Stimulated activated CD4-positive, alpha-beta T cell treated with anti-CD3 and anti-CD28 coated beads, Interleukin-15, amount 100 ng/mL, for 24 hours (primary cell): Measurements from ENCODE around the gene PAIP2.
A peak's percentile ranks its signal among the peaks of the same experiment; 100 is the strongest.
"Not testable (repeated sequence)": the region's sequence is repeated elsewhere in the genome, so short reads cannot be mapped to it uniquely, and the experiment has no call there.

Source experiments
- DNase-seq: peaks from one replicate; pipeline ENCODE4 v3.0.0-alpha.2; 2020

Gene PAIP2

DNA sequence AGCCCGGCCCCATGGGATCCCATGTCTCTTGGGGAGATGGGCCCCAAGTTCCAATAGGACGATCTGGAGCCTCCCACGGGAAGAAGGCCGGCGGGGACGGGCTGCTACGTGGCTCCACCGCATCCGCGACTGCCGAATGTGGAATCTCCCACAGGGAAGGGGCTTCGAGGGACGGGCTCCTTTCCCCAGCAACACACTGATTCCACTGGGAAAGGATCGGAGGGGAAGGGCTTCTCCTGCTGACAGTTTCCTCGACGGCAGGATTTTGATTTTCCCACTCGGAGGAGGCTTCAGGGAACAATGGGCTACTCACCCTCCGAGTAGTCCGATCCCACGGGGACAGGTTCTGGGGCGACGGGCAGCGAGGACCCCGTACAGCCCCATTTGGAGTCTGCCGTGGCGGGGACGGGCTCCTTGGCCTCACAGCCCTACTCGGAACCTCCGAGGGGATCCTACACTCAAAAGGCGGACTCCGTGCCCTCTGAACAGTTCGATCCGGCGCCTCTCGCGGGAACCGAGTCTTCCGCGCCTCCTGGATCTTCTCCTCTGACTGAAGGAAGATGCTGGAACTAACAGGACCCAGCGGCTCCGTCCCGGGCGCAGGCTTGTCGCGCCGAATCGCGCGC, 52.0 kb downstream of the PAIP2 start:
- peak; percentile 29 for DNase-seq

DNA sequence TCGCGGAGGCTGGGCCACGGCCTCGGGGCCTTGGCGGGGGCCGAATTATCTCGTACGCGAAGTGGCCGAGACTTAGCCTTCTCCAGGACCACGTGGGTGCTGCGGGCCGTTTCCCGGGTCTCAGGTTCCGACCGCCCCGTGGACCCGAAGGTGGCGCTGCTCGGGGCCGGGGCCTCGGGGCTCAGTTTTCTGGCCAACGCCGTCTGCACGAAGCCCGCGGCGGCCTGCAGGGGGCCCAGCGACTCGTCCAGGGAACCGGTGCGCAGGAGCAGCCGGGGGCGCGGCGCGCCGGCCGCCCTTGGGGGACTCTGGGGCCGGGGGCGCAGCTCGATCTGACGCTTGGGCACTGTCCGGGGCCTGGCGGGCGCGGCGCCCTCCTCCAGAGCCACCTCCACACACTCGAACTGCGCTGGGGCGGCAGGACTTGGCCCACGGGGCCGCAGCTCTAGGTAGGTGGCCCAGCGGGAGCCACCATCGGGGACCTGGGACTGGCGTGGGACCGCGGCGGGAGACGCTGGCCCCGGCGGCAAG, 52.5 kb downstream of the PAIP2 start:
- peak; percentile 37 for DNase-seq

DNA sequence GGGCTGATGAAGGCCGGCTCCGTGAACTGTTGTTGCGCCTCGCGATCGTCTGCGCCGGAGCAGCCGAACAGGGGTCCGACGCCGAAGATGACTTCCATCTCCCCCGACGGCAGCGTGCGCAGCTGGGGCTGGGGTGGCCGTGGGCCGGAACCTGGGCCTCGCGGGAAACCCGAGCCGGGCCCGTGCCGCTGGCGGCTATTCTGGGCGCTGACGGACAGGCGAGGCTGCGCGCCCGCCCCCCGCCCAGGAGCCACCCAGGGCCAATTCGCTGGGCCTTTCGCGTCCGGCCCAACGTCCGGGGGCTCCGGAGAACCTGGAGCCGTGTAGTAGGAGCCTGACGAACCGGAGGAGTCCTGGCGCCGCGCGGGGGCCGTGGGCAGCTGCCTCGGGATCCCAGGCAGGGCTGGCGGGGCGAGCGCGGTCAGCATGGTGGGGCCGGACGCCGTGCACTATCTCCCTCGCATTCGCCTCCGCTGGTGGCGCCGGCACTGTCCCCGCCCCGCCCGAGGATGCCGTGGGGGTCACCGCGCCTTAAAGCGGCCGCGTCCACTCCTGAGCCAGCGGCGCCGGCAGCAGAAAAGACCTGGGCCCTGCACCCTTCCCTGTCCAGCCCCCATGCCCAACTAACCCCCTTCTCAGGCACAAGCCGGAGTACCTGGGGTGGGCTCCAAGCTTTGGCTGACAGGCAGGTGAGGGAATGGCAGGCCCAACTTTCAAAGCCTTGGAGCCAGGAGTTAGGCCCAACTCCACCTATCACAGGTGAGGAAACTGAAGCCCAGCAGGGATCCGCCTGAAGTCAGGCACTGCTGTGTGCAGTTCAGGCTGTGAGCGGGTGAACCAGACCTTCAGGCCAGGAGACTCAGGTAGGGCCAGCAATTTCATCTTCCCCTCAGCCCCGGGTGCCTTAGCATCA, 53.3 kb downstream of the PAIP2 start, which contains the start of gene PROB1:
TSS of gene PROB1 (minus strand) at position 451 of the 913 bp plus-strand sequence. CDS start at position 428, 23 bp downstream.
- no peak for DNase-seq

DNA sequence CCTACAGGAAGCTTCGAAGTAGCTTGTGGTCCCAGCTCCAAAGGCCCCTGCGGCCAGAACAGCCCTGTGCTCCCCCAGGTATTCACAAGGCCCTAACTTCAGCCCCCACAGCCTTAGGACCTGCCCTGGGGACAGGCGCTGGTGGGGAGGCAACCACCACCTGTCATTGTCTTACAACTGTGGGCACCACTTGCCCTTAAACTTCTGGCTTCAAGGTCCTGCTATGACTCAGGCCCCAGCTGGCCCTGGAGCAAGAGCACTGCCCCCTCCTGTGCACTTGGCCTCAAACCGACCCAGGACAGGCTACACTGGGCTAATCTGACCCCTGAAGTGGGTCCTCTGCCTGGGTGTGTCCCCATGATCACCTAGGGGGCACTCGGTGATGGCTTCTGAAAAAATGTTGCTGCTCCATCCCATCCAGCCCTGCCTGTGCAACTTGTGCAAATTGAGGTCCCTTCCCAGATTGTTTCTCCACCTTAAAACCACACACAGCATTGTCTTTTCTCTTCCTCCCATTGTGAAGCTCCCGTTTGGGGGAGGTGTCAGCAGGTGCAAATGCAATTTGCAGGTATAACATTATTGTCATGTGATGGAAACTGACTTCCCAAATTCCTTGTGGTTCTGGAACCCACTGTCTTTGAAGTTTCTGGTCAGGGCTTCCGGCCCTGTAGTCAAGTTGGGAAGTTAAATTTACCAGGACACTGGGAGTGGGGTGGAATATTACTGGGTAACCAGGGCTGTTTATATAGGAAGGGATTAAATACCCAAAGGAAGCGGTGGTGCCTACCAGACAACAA, 54.4 kb downstream of the PAIP2 start:
- DNase-seq: no peak

DNA sequence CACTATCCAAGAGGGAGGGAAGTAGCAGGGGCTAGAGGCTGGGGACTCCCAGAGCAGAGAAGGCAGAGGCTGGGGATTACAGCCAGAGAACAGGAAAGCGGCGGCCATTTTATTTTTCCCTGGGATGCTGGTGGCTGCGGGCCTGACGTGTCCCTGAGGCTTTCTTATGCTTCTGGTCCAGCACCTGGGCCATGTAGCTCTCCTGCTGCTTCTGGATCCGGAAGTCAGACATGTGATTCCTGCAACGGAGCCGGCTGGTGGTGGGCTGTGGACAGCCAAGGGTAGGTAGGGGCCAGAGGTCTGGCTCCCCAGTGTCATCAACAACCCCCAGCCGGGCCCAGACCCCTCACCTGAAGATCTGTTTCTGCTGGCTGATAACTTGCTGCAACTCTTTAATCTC, 55.0 kb downstream of the PAIP2 start:
- DNase-seq: no peak

DNA sequence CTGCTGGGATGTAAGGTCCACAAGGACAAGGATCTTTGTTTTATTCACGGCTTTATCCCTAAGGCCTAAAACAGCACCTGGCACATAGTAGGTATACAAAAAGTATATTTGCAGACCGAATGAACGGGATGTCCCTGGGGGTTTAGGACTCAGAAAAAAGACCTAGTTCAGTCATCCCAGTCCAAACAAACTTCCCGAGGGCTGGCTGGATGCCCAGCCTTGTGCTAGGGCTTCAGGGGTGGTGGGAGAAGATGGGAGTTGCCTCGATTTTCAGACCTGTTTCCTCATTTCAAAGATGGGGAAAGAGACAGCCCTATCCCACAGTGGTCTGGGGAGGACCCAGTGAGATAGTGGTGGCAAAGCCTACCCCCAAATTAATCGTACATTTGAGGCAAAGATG, 56.3 kb downstream of the PAIP2 start:
- no peak for DNase-seq

DNA sequence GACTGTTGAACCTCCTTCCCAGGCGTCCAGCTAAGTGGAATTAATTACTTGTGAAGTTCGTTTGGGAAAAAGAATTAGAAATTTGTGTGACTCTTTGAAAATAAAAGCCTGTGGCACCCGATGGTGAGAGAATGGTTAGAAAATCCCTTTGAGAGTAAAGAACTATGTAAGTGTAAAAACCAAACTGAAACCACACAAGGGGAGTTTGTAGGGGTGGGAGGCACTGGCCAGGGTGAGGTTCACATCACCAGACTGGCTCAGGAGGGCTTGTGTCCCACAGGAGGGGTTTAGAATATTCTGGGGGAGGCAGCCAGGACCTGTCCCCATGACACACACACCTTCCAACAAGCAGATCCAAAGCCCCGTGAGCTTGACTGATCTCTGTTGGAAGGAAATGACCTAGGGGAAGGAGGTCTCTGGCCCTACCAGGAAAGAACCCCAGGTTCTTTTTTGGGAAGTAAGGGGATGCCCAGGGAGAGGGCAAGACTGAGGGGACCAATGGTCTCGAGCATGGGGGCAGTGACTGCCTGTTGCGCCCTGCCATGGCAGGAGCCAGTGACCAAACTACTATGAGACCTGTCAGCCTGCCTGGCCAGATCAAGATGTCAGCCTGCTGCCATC, 58.0 kb downstream of the PAIP2 start:
- no peak for DNase-seq

DNA sequence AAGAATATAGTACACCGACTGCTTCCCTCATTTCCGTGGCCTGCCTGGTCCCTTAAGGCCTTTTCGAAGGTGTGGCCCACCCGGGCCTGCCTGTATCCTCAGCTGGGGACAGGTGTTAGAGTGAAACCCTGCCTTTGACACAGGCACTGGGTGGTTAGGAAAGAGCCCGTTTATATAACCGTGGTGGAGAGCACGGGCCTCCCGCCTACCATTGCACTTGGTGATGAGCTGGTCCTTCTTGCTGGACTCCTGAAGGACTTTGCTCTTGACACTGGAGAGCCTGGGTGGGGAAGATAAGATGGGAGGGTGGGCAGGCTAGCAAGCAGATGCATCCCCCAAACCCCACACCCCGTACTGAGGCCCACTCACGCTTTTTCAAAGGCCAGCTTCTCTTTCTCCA, 59.9 kb downstream of the PAIP2 start:
- DNase-seq: no peak

DNA sequence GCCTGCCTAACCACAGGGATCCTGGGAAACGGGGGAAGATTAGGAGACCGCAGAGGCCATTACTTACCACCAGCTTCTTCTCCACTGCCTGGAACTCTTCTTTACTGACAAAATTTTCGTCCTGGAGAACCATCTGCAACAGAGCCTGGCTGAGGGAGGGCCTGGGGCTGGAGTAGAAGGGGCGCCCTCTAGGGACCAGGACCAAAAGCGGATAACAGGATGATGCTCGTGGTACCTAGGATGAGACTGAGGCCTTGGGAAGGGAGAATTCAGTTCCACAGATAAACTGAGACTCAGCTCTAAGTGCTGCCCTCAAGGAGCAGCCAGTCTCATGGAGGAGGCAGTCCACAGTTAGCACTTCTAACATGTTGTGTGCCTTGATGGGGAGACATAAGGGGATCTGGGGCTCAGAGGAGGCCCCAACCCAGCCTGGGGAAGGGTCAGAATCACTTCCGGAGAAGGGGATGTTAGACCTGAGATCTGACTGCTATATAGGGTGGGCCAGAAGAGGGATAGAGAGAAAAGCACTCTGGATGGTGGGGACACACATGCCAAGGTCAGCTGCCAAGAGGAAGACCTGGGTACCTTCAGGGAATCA, 61.0 kb downstream of the PAIP2 start:
- no peak for DNase-seq

DNA sequence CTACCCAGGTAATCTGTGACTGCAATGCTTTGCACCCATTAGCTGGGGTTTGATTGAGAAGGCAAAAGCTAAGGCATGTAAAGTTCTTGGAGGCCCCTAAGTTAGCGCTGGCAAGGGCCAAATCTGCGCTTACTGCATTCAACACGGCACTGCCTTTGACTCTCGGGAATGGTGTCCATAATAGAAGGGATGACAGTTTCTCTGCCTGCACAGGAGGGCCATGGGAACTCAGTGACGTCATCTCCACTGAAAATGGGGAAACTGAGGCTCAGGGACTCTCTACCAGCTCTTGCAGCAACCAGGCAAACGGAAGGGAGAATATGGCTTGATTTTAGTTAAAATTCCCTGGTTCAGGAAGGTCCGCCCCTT, 61.7 kb downstream of the PAIP2 start:
- no peak for DNase-seq

DNA sequence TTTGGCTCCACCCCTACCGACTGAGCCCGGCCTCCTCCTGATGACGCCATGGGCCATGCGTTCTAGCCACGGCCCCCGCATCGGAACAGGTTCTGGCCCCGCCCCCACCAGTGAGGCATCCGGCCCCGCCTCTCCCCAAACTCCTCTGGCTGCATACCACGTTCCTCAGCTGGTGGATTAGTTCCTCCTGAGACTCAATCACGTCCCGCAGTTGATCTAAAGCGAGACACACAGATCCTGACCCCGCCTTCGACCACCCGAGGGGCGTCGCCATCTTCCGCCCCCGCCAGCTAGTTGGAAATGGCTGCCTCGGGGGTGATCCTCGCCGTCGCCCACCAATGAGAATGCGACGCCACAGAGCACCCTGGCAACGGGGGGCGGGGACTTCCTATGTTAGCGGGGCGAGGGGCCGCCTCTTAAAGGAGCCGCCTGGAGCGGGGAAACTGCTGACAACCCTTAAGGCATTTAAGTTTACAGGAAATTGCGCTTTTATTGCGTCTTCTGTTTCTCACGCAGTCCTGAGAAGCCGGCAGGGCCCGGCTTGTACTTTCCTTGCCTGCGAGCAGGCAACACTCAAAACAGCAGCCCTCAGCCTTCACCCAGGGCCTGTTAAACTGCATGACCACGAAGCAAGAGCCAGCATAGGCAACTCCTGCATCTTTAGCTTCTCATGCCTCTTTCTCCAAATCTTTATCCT, 62.3 kb downstream of the PAIP2 start, which contains the start of gene SPATA24:
TSS of gene SPATA24 (minus strand) at position 303 of the 697 bp plus-strand sequence. CDS start at position 274, 29 bp downstream.
- DNase-seq: peak; percentile 99

DNA sequence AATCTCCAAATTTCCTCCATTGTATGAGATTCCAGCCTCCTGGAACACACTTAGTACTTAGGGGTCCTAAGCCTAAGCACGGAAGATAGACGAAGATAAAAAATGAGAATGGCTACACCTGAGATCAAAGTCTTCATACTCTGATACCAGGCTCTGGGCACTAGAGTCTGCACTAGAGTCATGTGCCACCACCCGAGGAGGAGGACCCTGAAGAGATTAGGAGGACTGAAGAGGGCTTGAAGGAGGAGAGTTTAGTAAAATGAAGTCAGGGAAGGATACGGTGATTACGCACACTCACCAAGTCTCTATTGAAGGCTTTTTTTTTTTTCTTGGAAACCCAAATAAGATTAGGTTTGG, 62.8 kb downstream of the PAIP2 start:
- DNase-seq: no peak

DNA sequence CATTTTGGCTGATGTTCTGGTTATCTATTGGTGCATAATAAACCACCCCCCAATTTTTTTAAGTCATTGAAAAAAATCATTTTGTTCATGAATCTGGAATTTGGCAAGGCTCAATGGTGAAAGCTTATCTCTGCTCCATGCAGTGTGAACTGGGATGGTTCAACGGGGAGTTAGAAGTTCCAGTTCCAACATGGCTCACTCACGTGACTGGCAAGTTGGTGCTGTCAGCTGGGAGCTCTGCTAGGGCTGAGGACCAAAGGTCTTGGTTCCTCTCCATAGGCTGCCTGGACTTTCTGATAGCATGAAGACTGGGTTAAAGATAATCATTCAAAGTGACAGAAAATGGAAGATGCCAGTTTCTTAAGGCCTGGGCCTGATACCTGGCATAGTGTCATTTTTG, 65.3 kb downstream of the PAIP2 start:
- DNase-seq: no peak

DNA sequence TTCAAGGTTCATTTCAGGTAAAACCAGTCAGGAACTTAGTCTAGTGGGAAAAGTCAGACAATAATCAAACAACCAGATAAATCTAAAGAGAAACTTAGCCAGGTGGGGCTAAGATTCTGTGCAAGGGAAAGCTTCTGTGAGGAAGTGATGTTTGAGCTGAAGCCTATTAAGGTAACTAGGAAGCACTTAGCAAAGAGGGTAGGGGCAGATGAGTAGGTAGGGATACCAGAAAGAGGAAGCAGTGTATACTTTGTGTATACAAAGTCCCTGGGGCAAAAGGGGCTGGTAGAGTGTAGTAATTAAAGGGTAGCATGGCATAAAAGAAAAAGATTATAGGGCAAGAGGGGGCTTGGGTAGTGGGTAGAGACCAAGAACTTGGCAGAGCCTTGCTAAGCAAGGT, 65.9 kb downstream of the PAIP2 start:
- DNase-seq: no peak

DNA sequence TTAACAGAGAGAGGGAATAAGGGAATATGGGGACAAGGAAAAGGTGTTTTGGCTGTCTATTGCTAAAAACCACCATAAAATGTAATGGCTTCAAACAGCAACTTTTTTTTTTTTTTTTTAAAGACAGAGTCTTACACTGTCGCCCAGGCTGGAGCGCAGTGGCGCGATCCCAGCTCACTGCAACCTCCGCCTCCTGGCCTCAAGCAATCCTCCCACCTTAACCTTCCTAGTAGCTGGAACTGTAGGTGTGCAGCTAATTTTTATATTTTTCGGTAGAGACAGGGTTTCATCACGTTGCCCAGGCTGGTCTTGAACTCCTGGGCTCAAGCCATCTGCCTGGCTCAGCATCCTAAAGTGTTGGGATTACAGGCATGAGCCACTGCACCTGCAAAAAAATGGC, 66.5 kb downstream of the PAIP2 start:
- DNase-seq: no peak

DNA sequence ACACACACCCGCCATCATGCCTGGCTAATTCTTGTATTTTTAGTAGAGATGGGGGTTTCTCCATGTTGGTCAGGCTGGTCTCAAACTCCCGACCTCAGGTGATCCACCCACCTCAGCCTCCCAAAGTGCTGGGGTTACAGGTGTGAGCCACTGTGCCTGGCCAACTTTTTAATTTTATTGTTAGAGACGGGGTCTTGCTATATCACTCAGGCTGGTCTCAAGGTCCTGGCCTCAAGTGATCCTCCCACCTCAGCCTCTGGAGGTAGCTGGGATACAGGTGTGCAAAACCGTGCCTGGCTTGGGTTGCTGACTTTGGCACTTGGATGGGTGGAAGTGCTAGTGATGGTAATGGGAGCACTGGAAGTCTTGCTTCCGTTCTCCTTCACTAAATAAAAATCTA, 67.5 kb downstream of the PAIP2 start:
- not testable (repeated sequence) for DNase-seq

DNA sequence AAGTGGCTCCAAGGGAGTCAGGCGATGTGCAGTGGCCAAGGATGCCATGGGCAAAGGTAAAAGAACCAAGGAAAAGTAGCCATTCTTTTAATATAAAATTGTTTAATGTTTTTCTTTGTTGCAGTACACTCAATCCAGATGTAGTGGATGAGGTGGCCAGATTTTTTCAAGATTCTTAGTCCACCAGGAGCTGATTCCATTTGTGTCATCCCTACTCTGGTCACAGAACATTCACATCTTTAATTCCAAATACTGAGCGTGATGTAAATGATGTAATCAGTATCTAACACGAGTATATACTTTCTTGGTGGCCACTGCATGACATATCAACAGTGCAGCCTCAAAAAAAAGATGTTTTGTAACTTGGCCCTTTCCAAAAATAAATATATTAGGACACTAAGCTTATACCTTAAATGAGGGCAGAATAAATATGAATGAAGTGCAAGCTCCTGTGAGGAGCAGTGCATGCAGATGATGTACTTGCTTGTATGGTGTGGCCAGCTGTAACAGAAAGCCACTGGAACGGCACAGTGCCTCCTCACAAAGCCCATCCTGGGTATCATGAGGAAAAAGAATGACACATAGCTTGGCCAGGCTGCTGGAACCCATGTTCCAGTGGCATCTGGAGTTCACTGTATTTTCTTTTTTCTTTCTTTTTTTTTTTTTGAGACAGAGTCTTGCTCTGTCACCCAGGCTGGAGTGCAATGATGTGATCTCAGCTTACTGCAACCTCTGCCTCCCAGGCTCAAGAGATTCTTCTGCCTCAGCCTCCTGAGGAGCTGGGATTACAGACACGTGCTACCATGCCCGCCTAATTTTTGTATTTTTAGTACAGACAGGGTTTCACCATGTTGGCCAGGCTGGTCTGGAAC, 68.7 kb downstream of the PAIP2 start:
- no peak for DNase-seq

DNA sequence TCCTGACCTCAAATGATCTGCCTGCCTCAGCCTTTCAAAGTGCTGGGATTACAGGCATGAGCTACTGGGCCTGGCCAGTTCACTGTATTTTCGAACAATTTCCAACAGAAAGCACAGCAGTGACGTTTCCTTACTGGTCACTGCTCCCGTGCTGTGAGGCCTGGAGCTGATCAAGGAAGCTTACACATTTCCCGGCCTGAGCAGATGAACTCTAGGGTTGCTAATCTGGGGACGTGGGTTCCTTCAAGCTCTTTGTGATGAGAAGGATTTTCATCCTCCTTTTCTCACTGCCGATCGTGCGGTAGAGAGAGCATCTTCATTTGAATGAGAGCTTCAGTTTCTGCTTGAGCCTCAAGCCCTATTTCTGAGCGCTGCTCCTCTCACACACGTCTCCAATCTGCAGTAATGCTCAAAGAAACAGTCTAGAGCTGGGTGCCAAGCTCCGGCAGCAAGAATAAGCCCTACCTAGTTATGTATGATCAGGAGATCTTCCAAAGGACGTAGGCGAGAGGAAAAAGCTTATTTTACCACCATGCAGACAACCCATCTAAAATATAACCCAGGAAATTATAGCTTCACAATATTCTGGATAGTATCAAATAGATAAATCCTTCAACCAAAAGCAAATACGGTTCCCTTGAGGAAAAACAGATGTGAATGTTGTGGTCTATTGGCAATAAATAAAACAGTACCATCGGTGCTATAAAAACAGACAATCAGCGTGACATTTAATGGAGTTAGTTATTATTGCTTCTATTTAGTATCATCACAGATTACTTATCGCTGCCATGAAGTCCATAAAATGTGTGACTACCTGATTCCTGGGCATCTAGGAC, 69.6 kb downstream of the PAIP2 start:
- no peak for DNase-seq

DNA sequence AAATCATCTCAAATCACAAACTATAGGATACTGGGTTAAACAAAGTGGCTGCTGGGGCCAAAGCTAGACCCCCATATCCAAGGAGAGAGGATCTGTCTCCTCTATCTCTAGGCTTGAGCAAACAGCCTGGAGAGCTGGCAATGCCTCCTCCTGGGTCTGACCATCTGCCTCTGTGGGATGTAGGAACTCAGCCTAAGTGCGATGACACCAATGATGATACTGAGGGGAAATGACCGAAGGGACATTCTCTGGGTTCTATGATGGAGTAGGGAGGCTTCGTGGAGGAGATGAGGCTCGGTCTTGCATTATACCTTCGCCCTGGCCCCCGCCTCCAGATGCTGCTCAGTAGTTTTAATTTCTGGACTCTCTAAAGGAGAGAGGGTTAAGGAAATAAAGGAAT, 71.5 kb downstream of the PAIP2 start:
- DNase-seq: no peak

DNA sequence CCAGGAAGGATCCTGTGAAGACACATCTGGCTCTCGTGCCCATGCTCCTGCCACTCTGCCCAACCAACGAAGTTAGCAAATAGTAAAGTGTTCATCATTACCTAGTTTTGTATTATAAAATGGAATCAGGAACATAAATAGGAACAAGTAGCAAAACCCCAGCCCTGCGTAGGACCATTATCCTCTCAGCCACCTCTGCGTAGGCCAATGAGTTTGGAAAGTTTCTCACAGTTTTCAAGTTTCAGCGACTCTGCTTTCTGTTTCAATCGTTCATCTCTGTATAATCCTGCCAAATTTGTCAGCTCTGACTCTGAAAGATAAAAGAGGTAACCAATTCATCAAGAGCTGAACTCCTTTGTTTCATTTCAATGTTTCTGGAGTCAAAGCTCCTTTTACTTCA, 72.3 kb downstream of the PAIP2 start:
- peak; percentile 52 for DNase-seq
